BJ (cell line): ENCODE measurements around the gene NEURL3. TPM values are rescaled to one million over a fixed set of nuclear protein-coding genes. Genes with fewer than 3 reads are reported as not detected.
"Not testable (repeated sequence)": the region's sequence is repeated elsewhere in the genome, so short reads cannot be mapped to it uniquely, and the experiment has no call there.

Experiments
- CTCF ChIA-PET: fragments of 350-600 bp; formaldehyde crosslinking; extraction: SDS; loops from one replicate; lab custom pipeline; 2021; ENCODE audit warnings: antibody characterized with exemption, inconsistent platforms; lab: Yijun Ruan, JAX
- POLR2A ChIA-PET: fragments of 300-600 bp; sonication (Branson Sonifier 250); formaldehyde crosslinking; extraction: SDS; loops from one replicate; lab custom pipeline; 2021; ENCODE audit warnings: antibody characterized with exemption; lab: Charles Lee
- DNase-seq: peaks from one replicate; pipeline ENCODE4 v3.0.0-alpha.2; 2011; ENCODE audit warnings: low read depth
- H3K27me3 ChIP-seq: 2 replicates; pipeline ENCODE4 v1.6.0; 2011; ENCODE audit warnings: low read length; ENCODE audit not compliant: control insufficient read depth, insufficient read depth
- H3K36me3 ChIP-seq: 2 replicates; pipeline ENCODE4 v1.5.1; 2011; ENCODE audit warnings: low read length; ENCODE audit not compliant: control insufficient read depth, insufficient read depth
- H3K4me3 ChIP-seq: 2 replicates; pipeline ENCODE4 v1.5.1; 2011; ENCODE audit warnings: low read depth, mild to moderate bottlenecking, control low read depth, low read length
- polyA plus RNA-seq: library from polyadenylated mRNA; depleted of rRNA; stranded (reverse); fragments of >200 nt; gene quantifications from 2 replicates; pipeline ENCODE4 v1.2.3, GENCODE V29; 2011
- TF ChIP-seq, protein P1 (sequence below): IDR thresholded peaks from 2 replicates; pipeline ENCODE4 v1.5.1; 2011; ENCODE audit warnings: low read depth, mild to moderate bottlenecking, control low read depth, inconsistent platforms, low read length, moderate library complexity; ENCODE audit not compliant: insufficient read depth

The NEURL3 gene
- polyA plus RNA-seq, 1 experiment: not detected

GRCh38 chr2:96500385-96501066 lies 4.6 kb downstream of the NEURL3 start:
- Histone ChIP-seq H3K4me3 (no peak overlapping the region), H3K36me3 (no peaks in the 10 kb centered on the region), H3K27me3 (peaks cover 29% of the 10 kb centered on the region)
- DNase-seq: no peak
- TF ChIP-seq, protein P1, sequence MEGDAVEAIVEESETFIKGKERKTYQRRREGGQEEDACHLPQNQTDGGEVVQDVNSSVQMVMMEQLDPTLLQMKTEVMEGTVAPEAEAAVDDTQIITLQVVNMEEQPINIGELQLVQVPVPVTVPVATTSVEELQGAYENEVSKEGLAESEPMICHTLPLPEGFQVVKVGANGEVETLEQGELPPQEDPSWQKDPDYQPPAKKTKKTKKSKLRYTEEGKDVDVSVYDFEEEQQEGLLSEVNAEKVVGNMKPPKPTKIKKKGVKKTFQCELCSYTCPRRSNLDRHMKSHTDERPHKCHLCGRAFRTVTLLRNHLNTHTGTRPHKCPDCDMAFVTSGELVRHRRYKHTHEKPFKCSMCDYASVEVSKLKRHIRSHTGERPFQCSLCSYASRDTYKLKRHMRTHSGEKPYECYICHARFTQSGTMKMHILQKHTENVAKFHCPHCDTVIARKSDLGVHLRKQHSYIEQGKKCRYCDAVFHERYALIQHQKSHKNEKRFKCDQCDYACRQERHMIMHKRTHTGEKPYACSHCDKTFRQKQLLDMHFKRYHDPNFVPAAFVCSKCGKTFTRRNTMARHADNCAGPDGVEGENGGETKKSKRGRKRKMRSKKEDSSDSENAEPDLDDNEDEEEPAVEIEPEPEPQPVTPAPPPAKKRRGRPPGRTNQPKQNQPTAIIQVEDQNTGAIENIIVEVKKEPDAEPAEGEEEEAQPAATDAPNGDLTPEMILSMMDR: no peak
- ChIA-PET POLR2A (no interaction called here), CTCF (no interaction called here)

GRCh38 chr2:96499061-96499960 lies 5.8 kb downstream of the NEURL3 start:
- H3K27me3 ChIP-seq: peaks cover 30% of the 10 kb centered on the region
- CTCF ChIA-PET: interaction anchor here (0.6 kb wide), 1 partner anchor 31 kb away, joined by 3 read pairs; no protein-coding TSS in a partner anchor
- POLR2A ChIA-PET: no interaction called here
- no peak overlapping the region for H3K4me3 ChIP-seq
- DNase-seq: no peak
- H3K36me3 ChIP-seq: no peaks in the 10 kb centered on the region
- TF ChIP-seq, protein P1: no peak

DNA sequence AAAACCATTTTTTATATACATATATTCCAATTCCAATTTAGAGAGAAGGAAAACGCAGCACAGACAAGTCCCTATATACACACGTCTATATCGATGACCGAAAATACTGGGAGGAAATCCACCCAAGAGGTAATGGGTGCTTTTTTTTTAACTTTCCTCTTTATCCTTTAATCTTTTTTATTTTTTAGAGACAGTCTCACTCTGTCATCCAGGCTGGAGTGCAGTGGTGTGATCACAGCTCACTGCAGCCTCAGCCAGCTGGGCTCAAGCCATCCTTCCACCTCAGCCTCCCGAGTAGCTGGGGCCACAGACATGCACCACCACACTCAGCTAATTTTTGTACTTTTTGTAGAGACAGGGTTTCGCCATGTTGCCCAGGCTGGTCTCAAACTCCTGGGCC lies 6.5 kb downstream of the NEURL3 start:
- POLR2A ChIA-PET: not testable (repeated sequence)

DNA sequence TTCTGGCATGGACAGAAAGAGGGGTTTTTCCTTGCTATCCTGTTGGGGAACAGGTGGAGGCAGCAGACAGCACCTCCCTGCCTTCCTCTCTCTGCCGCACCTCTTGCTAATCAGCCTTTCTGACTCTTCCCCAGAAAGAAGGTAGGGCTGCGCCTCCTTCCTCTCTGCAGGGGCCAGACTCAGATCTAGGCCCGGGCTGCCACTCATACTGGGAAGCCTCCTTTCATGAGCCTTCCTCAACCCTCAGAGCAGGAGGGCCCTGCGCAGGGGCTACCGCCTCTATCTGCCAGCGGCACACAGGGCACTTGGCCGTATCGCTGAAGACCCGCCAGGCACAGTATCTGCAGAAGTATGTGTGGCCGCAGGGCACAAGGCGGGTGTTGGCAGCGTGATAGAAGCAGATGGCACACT lies 7.1 kb downstream of the NEURL3 start:
- POLR2A ChIA-PET: no interaction called here
- Histone ChIP-seq H3K4me3 (no peak overlapping the region), H3K27me3 (peaks cover 32% of the 10 kb centered on the region), H3K36me3 (no peaks in the 10 kb centered on the region)
- CTCF ChIA-PET: no interaction called here
- no peak for DNase-seq
- TF ChIP-seq, protein P1: no peak

More for the DNA sequence above, 6.5 kb downstream of the NEURL3 start:
- H3K27me3 ChIP-seq: peaks cover 30% of the 10 kb centered on the region
- H3K36me3 ChIP-seq, H3K4me3 ChIP-seq, DNase-seq, CTCF ChIA-PET: not testable (repeated sequence)

DNA sequence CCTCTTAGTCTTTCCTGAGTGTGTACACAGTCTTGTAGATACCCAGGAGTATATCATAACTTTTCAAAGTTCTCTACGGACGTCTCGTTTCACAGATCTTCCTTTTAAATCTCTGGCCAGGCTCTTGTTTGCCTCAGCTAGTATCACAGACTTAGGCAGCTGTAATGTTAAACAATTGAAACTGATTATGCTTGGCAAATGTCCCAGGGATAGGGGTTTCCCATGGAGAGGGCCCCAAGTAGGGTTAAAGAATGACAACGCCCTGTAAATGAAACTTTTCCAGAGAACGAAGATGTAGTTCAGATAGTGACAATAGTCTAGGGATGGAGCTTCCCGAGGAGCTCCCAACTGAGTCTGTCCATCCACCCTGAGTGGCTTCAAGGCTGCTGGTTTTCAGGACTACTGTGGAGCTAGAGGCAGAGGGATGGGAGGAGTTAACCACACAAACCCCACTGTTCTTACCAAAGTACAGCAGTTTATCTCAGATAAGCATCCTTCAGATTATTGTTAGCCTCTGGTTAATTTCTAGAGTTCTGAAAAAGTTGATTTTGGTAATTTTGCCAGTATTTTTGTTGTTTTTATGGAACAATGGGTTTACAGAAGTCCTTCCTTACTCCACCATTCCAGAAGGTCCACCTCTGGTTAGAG lies 9.1 kb downstream of the NEURL3 start:
- Histone ChIP-seq H3K4me3 (no peak overlapping the region), H3K36me3 (no peaks in the 10 kb centered on the region), H3K27me3 (peaks cover 33% of the 10 kb centered on the region)
- ChIA-PET CTCF (interaction anchor here (1.1 to 2.1 kb wide), 4 partner anchors 11 to 89 kb away, joined by 3 to 11 read pairs (median 6); no protein-coding TSS in a partner anchor), POLR2A (no interaction called here)
- TF ChIP-seq, protein P1: no peak
- DNase-seq: no peak
